ENCODE results near the gene PLGRKT. TPM values are rescaled to one million over a fixed set of nuclear protein-coding genes. Genes with fewer than 3 reads are reported as not detected.

PLGRKT gene
- total RNA-seq, 1 experiment from 2014 or later, result 30.9 TPM

DNA sequence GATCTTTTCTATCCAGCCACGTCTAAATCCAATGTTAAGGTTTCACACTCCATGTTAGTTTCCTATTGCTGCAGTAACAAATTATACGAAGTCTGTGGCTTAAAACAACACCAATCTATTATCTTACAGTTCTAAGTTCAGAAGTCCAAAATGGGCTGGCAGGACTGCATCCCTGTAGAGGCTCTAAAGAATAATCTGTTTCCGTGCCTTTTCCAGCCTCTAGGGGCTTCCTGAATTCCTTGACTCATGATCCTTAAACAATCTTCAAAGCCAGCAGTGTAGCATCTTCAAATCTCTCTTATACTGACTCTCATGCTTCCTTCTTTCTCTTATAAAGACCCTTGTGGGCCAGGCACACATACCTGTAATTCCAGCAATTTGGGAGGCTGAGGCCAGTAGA is 6.8 kb downstream of the PLGRKT start:
- Histone ChIP-seq H3K4me3 (ENCODE audit: low read depth, low read length, poor library complexity, severe bottlenecking) (no peak overlapping the region), H3K27ac (ENCODE audit: low read depth, low read length, poor library complexity, severe bottlenecking) (no peak overlapping the region), H3K27me3 (replicated peaks; ENCODE audit: insufficient read depth, low read depth, low read length, poor library complexity) (no peaks in the 10 kb centered on the region), H3K4me1 (ENCODE audit: insufficient read depth, low read length, poor library complexity, severe bottlenecking) (no peaks in the 10 kb centered on the region), H3K36me3 (ENCODE audit: insufficient read depth, low read length, poor library complexity, severe bottlenecking) (peaks cover 3% of the 10 kb centered on the region), H3K9me3 (ENCODE audit: low read depth, low read length, poor library complexity, severe bottlenecking) (no peaks in the 10 kb centered on the region)
- intact Hi-C loops (cut with micrococcal nuclease; ENCODE audit: unreplicated experiment), result no loop called here
- BruUV-seq (replicated peaks), result TSS peak; percentile 7
- ChIA-PET POLR2A (ENCODE audit: low non-redundant PET) (no interaction called here), CTCF (no interaction called here)
- DNase-seq (ENCODE audit: low spot score), result no peak
- TF ChIP-seq EZH2 (IDR thresholded peaks at IDR 0.05; ENCODE audit: borderline replicate concordance, low read depth, low read length, poor library complexity, severe bottlenecking), result no peak
- TF ChIP-seq, protein P1, sequence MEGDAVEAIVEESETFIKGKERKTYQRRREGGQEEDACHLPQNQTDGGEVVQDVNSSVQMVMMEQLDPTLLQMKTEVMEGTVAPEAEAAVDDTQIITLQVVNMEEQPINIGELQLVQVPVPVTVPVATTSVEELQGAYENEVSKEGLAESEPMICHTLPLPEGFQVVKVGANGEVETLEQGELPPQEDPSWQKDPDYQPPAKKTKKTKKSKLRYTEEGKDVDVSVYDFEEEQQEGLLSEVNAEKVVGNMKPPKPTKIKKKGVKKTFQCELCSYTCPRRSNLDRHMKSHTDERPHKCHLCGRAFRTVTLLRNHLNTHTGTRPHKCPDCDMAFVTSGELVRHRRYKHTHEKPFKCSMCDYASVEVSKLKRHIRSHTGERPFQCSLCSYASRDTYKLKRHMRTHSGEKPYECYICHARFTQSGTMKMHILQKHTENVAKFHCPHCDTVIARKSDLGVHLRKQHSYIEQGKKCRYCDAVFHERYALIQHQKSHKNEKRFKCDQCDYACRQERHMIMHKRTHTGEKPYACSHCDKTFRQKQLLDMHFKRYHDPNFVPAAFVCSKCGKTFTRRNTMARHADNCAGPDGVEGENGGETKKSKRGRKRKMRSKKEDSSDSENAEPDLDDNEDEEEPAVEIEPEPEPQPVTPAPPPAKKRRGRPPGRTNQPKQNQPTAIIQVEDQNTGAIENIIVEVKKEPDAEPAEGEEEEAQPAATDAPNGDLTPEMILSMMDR (conservative IDR thresholded peaks at IDR 0.05; ENCODE audit: low read depth, low read length), result no peak

DNA sequence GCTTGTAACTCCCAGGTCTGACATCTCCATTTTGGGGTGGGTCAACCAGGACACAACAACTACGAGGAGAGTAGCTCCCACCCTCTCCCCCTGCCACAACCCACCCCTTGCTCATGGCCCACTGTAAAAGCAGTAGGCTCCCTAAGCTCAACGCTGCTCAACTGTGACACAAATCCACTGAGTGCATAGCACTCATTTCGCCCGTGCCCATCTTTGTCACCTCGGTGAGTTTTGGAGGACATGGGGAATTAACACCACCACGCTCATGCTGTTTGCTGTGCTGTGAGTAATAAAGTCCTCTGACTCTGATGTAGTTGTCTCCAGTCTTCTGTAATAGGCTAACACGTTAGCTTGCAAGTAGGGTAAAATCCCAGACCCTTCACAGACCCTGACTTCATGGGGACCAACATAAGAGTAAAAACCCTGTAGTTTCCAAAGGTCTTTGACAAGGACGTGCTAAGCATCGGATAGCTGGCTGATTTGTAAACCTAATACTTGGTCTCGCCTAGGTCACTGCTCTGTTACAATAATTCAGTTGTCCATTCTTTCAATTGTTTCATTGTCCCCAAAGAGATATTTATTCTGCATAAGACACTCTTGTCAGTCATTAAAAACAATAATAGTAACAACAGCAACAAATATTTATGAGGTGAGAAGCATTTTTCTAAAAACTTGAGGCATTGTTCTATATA is 7.7 kb downstream of the PLGRKT start:
- H3K27me3 ChIP-seq (replicated peaks; ENCODE audit: insufficient read depth, low read depth, low read length, poor library complexity), result no peaks in the 10 kb centered on the region
- TF ChIP-seq EZH2 (IDR thresholded peaks at IDR 0.05; ENCODE audit: borderline replicate concordance, low read depth, low read length, poor library complexity, severe bottlenecking), result no peak
- TF ChIP-seq, protein P1 (conservative IDR thresholded peaks at IDR 0.05; ENCODE audit: low read depth, low read length), result no peak
- intact Hi-C loops (cut with micrococcal nuclease; ENCODE audit: unreplicated experiment), result loop anchor here (5.0 to 10.0 kb wide), 3 partner anchors 435 to 1048 kb away; no protein-coding TSS in a partner anchor
- no TSS peak for BruUV-seq (replicated peaks)
- POLR2A ChIA-PET (ENCODE audit: low non-redundant PET), result no interaction called here
- no peak overlapping the region for H3K4me3 ChIP-seq (ENCODE audit: low read depth, low read length, poor library complexity, severe bottlenecking)
- CTCF ChIA-PET, result no interaction called here
- DNase-seq (ENCODE audit: low spot score), result no peak
- H3K4me1 ChIP-seq (ENCODE audit: insufficient read depth, low read length, poor library complexity, severe bottlenecking), result no peaks in the 10 kb centered on the region
- H3K27ac ChIP-seq (ENCODE audit: low read depth, low read length, poor library complexity, severe bottlenecking), result no peak overlapping the region
- H3K9me3 ChIP-seq (ENCODE audit: low read depth, low read length, poor library complexity, severe bottlenecking), result no peaks in the 10 kb centered on the region
- H3K36me3 ChIP-seq (ENCODE audit: insufficient read depth, low read length, poor library complexity, severe bottlenecking), result no peaks in the 10 kb centered on the region

DNA sequence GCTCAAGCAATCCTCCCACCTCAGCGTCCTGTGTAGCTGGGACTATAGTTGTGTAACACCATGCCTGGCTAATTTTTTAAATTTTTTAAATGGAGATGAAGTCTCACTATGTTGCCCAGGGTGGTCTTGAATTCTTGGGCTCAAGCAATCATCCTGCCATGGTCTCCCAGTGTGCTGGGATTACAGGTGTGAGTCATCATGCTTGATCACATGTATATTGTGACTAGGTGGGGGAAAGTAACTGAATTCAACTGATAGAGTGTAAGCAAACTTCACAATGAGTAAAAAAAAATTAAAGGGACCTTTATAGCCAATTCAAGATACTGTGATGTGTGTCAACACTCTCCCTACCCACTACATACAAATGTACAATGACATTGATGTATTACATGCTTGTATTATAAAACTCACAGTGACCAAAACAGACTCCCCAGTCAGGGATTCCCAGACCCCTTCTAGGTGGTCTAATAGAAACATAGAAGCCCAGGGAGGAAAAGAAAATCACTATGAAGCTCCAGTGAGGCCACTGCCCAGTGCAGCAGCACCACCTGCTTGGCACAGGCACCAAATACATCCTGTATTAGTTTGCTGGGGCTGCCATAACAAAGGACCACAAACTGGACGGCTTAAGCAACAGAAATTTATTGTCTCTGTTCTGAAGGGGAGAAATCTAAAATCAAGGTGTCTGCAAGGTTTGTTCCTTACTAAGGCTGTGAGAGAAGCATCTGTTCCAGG is 8.8 kb downstream of the PLGRKT start:
- ChIA-PET CTCF (no interaction called here), POLR2A (ENCODE audit: low non-redundant PET) (interaction anchor here (0.7 kb wide), 1 partner anchor 38 kb away, joined by 3 read pairs; no protein-coding TSS in a partner anchor)
- intact Hi-C loops (cut with micrococcal nuclease; ENCODE audit: unreplicated experiment), result loop anchor here (5.0 to 10.0 kb wide), 3 partner anchors 434 to 1047 kb away; no protein-coding TSS in a partner anchor
- no peak for TF ChIP-seq EZH2 (IDR thresholded peaks at IDR 0.05; ENCODE audit: borderline replicate concordance, low read depth, low read length, poor library complexity, severe bottlenecking)
- TF ChIP-seq, protein P1 (conservative IDR thresholded peaks at IDR 0.05; ENCODE audit: low read depth, low read length), result no peak
- no TSS peak for BruUV-seq (replicated peaks)
- no peak for DNase-seq (ENCODE audit: low spot score)
- Histone ChIP-seq H3K9me3 (ENCODE audit: low read depth, low read length, poor library complexity, severe bottlenecking) (no peaks in the 10 kb centered on the region), H3K27me3 (replicated peaks; ENCODE audit: insufficient read depth, low read depth, low read length, poor library complexity) (no peaks in the 10 kb centered on the region), H3K4me1 (ENCODE audit: insufficient read depth, low read length, poor library complexity, severe bottlenecking) (no peaks in the 10 kb centered on the region), H3K27ac (ENCODE audit: low read depth, low read length, poor library complexity, severe bottlenecking) (no peak overlapping the region), H3K4me3 (ENCODE audit: low read depth, low read length, poor library complexity, severe bottlenecking) (no peak overlapping the region), H3K36me3 (ENCODE audit: insufficient read depth, low read length, poor library complexity, severe bottlenecking) (no peaks in the 10 kb centered on the region)
